ENCODE results near the gene COPS7A.

Gene COPS7A

DNA sequence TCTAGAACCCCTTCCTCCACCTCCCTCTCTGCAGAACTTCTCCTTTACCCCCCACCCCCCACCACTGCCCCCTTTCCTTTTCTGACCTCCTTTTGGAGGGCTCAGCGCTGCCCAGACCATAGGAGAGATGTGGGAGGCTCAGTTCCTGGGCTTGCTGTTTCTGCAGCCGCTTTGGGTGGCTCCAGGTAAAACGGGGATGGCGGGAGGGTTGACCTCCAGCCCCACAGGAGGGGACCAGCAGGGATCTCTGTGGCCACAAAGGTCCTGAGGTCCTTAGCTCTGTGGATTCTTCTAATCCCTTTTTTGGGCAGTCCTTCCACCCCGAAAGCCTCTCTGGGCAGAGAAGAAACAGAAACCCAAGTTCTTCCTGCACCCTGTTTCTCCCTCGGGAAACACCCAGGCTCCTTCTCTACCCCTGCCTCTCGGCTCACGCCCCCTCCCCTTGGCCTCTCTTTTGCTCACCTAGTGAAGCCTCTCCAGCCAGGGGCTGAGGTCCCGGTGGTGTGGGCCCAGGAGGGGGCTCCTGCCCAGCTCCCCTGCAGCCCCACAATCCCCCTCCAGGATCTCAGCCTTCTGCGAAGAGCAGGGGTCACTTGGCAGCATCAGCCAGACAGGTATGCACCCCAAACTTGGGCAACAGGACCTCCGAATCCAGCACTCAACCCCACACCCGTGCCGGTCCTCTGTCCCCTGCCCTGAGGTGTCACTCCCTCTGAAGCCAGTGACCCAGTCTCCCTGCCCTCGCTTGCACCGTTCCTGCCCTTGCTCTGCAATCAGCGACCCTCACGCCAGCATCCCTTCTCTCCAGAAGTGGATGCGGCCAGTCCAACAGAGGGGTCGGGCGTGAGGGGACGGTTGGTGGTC is 49.1 kb downstream of the COPS7A start:
- Histone ChIP-seq H3K9me3 (replicated peaks in 1 of 11) (no peaks in the 10 kb centered on the region), H3K27ac (no peak overlapping the region), H3K4me2 (peak overlapping the region in 8 of 11 experiments; percentile 7 to 95 (median 48); a peak in 12 of 22 replicates), H3K9ac (no peak overlapping the region), H3K4me3 (0 out of 20 replicates have a peak overlapping the region, but pooled peaks of 1 of the 10 experiments have one; percentile 28), H3K4me1 (peaks cover 3 to 58% (median 34%) of the 10 kb centered on the region in 10 experiments; a peak in 17 of 20 replicates), H4K20me1 (peaks cover 0 to 47% (median 22%) of the 10 kb centered on the region in 11 experiments; a peak in 17 of 22 replicates), H3K27me3 (peaks cover 89 to 100% (median 100%) of the 10 kb centered on the region in 11 experiments), H3K36me3 (no peaks in the 10 kb centered on the region; a peak in 1 of 22 replicates)
- no peak for TF ChIP-seq Cebpa-rat (IDR thresholded peaks at IDR 0.05)

DNA sequence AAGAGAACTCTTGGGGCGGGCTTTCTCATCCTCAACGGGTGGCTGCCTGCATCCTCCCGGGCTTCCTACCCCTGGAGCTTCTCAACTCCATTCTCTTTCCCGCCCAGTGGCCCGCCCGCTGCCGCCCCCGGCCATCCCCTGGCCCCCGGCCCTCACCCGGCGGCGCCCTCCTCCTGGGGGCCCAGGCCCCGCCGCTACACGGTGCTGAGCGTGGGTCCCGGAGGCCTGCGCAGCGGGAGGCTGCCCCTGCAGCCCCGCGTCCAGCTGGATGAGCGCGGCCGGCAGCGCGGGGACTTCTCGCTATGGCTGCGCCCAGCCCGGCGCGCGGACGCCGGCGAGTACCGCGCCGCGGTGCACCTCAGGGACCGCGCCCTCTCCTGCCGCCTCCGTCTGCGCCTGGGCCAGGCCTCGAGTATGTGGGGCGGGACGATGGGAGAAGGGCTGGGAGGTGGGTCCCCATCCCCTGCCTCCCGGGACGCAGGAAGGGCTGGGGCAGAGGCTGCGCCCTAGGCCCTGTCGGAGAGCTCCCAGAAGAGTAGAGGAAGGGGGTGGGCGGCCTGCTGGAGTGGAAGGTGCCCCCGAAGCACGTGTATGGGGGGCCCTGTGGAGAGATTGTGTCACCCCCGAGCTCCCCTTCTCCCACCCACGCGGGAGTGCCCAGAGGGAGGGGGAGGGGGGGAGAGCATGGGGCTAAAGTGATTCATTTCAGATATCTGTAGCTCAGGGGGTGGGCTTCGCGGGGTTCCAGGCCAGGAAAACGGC is 49.9 kb downstream of the COPS7A start:
- Histone ChIP-seq H3K36me3 (no peaks in the 10 kb centered on the region; a peak in 1 of 22 replicates), H3K27me3 (peaks cover 82 to 100% (median 100%) of the 10 kb centered on the region in 11 experiments), H3K9ac (no peak overlapping the region), H3K4me3 (no peak overlapping the region), H4K20me1 (peaks cover 0 to 43% (median 18%) of the 10 kb centered on the region in 11 experiments; a peak in 15 of 22 replicates), H3K27ac (no peak overlapping the region), H3K9me3 (replicated peaks in 1 of 11) (no peaks in the 10 kb centered on the region), H3K4me2 (no peak overlapping the region), H3K4me1 (peaks cover 11 to 58% (median 41%) of the 10 kb centered on the region in 10 experiments)
- TF ChIP-seq Cebpa-rat (IDR thresholded peaks at IDR 0.05): no peak

DNA sequence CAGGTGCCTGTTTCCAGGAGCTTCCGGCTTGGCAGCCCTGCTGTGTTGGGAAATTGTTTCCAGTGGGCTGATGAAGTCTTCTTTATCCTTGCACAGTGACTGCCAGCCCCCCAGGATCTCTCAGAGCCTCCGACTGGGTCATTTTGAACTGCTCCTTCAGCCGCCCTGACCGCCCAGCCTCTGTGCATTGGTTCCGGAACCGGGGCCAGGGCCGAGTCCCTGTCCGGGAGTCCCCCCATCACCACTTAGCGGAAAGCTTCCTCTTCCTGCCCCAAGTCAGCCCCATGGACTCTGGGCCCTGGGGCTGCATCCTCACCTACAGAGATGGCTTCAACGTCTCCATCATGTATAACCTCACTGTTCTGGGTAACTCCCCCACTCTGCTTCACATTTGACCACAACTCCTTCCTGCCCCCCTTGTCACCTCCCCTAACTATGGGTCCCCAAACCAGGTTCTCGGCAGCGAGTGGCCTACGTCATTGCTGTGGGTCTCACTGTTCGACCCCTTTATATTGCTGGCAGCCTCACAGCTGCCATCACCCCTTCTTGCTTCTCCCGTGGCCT is 50.7 kb downstream of the COPS7A start:
- H3K4me1 ChIP-seq: peaks cover 19 to 55% (median 37%) of the 10 kb centered on the region in 10 experiments
- H3K4me2 ChIP-seq: no peak overlapping the region
- H4K20me1 ChIP-seq: peaks cover 0 to 37% (median 10%) of the 10 kb centered on the region in 11 experiments; a peak in 13 of 22 replicates
- no peaks in the 10 kb centered on the region; a peak in 1 of 22 replicates for H3K36me3 ChIP-seq
- no peak overlapping the region for H3K4me3 ChIP-seq
- no peak overlapping the region for H3K27ac ChIP-seq
- H3K27me3 ChIP-seq: peaks cover 74 to 96% (median 92%) of the 10 kb centered on the region in 11 experiments
- H3K9me3 ChIP-seq (replicated peaks in 1 of 11): no peaks in the 10 kb centered on the region
- H3K9ac ChIP-seq: no peak overlapping the region
- no peak for TF ChIP-seq Cebpa-rat (IDR thresholded peaks at IDR 0.05)

DNA sequence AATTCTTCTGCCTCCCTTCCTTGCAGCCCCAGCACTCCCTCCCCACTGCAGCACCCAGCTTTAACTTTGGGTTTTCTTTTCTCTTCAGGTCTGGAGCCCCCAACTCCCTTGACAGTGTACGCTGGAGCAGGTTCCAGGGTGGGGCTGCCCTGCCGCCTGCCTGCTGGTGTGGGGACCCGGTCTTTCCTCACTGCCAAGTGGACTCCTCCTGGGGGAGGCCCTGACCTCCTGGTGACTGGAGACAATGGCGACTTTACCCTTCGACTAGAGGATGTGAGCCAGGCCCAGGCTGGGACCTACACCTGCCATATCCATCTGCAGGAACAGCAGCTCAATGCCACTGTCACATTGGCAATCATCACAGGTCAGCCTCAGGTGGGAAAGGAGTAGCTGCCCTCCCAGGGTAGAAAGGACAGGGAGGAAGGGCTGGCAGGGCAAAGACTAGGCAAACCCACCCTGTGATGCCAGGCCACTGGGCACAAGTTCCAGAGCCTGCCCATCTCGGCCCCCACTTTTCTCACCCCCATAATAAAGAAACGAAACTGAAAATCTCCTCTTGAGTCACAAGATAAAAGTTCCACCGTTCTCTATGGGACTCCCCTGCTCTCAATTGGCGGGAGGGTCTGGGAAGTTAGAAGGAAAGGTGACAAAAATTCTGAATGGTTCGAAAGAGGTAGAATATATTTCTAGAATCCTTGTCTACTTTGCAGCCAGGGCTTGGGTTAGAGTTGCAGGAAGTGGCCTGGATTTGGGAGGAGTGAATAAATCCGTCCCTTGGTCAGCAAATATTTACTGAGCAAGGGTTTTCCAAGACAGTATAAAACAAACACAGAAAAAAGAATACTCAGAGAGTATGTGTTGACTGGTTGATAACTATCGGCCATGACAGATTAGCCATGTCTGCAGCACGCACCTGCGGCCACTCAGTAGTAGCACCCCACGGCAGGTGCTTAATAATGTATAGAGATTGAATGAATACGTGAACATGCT is 51.6 kb downstream of the COPS7A start:
- H3K4me3 ChIP-seq: no peak overlapping the region
- H3K27me3 ChIP-seq: peaks cover 66 to 96% (median 89%) of the 10 kb centered on the region in 11 experiments
- no peak overlapping the region for H3K4me2 ChIP-seq
- TF ChIP-seq Cebpa-rat (IDR thresholded peaks at IDR 0.05): no peak
- peaks cover 28 to 59% (median 44%) of the 10 kb centered on the region in 10 experiments for H3K4me1 ChIP-seq
- H3K27ac ChIP-seq: no peak overlapping the region
- H3K9ac ChIP-seq: no peak overlapping the region
- no peaks in the 10 kb centered on the region for H3K9me3 ChIP-seq (replicated peaks in 1 of 11)
- peaks cover 0 to 32% (median 10%) of the 10 kb centered on the region in 11 experiments; a peak in 8 of 22 replicates for H4K20me1 ChIP-seq
- no peaks in the 10 kb centered on the region for H3K36me3 ChIP-seq

DNA sequence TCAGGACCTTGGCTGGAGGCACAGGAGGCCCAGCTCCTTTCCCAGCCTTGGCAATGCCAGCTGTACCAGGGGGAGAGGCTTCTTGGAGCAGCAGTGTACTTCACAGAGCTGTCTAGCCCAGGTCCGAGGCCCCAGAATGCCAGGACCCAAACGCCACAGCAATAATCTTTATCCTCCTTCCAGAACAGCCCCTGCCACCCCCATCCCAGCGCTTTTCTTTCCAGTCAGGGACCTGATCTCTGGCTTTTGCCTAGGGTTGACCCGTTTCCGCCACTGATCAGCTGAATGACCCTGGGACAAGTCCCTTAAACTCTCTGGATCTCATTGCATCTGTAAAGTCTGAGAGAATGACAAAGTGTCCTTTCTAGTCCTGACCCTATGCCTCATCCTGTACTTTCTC is 53.5 kb downstream of the COPS7A start:
- Histone ChIP-seq H3K27me3 (peaks cover 64 to 93% (median 82%) of the 10 kb centered on the region in 11 experiments), H4K20me1 (peaks cover 0 to 27% (median 10%) of the 10 kb centered on the region in 11 experiments; a peak in 8 of 22 replicates), H3K4me3 (no peak overlapping the region), H3K4me2 (peak overlapping the region in 4 of 11 experiments; percentile 84 to 98 (median 91); a peak in 6 of 22 replicates), H3K9ac (peak overlapping the region in 1 of 11 experiments; percentile 7; a peak in 2 of 22 replicates), H3K9me3 (replicated peaks in 1 of 11) (no peaks in the 10 kb centered on the region), H3K27ac (no peak overlapping the region), H3K36me3 (no peaks in the 10 kb centered on the region), H3K4me1 (peaks cover 38 to 50% (median 43%) of the 10 kb centered on the region in 10 experiments)
- TF ChIP-seq Cebpa-rat (IDR thresholded peaks at IDR 0.05): no peak

DNA sequence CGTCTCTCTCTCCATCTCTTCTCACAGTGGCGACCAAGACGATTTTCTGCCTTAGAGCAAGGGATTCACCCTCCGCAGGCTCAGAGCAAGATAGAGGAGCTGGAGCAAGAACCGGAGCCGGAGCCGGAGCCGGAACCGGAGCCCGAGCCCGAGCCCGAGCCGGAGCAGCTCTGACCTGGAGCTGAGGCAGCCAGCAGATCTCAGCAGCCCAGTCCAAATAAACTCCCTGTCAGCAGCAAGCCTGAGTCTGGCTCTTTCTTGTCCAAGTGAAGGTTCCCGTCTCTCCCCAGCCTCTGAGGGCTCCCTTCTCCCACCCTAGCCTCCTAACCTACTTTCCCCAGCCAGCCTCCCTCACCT is 54.3 kb downstream of the COPS7A start:
- no peak for TF ChIP-seq Cebpa-rat (IDR thresholded peaks at IDR 0.05)
- Histone ChIP-seq H3K4me3 (peak overlapping the region; percentile 42 to 69 (median 53); a peak in 16 of 20 replicates), H3K4me2 (peak overlapping the region; percentile 84 to 98 (median 89)), H3K27ac (peak overlapping the region in 2 of 11 experiments; percentile 3 to 11; a peak in 1 of 22 replicates), H3K36me3 (no peaks in the 10 kb centered on the region), H4K20me1 (peaks cover 0 to 28% (median 6%) of the 10 kb centered on the region in 11 experiments; a peak in 8 of 22 replicates), H3K9me3 (replicated peaks in 1 of 11) (no peaks in the 10 kb centered on the region), H3K9ac (peak overlapping the region; percentile 24 to 56 (median 46); a peak in 15 of 22 replicates), H3K27me3 (peaks cover 63 to 93% (median 82%) of the 10 kb centered on the region in 11 experiments), H3K4me1 (peaks cover 38 to 50% (median 47%) of the 10 kb centered on the region in 10 experiments)

DNA sequence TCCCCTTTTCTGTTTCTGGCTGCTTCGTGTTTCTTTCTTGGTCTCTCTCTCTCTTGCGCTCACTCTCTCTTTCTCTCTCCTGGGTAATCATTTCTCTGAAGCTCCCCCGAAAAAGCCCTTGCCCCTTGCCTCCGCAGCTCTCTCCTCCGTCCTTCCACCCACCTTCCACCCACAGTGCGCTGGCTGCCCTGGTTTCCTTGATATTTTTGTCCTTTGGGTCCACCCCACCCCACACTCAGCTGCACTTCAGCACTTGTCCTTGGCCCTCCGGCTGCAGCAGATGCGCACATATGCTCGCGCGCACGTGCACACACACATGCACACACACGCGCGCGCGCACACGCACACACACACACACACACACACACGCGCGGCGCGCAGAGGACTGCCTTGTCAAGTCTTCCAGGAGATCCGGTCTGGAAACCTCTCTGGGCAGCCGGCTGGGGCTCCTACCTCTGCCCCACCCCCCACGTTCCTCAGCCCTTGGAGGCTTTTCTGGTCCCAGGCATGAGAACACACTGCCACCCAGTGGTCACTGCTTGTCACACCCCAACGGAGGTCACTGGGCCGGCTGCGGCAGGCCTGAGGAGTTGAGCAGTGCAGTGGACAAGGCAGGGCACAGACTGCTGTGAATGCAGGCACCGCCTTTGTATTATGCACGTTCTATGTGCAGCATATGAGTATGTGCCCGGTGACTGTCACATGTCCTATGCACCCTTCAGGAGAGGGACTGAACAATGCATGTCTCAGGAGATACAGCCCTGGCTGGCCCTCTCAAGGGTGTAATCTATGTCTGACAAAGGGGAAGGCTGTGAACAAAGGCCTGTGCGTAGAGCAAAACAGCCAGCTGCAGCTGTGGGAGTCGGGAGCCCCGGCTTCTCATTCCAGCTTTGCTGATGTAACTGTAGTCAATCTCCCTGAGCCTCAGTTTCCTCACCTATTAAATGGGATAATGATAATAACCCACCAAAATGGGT is 55.0 kb downstream of the COPS7A start:
- Histone ChIP-seq H3K4me3 (peak overlapping the region; percentile 42 to 69 (median 53)), H3K36me3 (no peaks in the 10 kb centered on the region), H3K4me1 (peaks cover 44 to 56% (median 53%) of the 10 kb centered on the region in 10 experiments), H4K20me1 (peaks cover 0 to 27% (median 0%) of the 10 kb centered on the region in 11 experiments; a peak in 7 of 22 replicates), H3K4me2 (peak overlapping the region; percentile 84 to 98 (median 89)), H3K27me3 (peaks cover 57 to 93% (median 82%) of the 10 kb centered on the region in 11 experiments), H3K9ac (peak overlapping the region; percentile 24 to 56 (median 46); a peak in 18 of 22 replicates), H3K27ac (peak overlapping the region in 2 of 11 experiments; percentile 3 to 11; a peak in 1 of 22 replicates), H3K9me3 (replicated peaks in 1 of 11) (no peaks in the 10 kb centered on the region)
- no peak for TF ChIP-seq Cebpa-rat (IDR thresholded peaks at IDR 0.05)

All from BLaER1 treated with 17β-estradiol and CSF1 and Interleukin-3, amounts not matched to agents 10 nM and 100 nM (cell line).